ENCODE results near the gene CTIF. TPM values are rescaled to one million over a fixed set of nuclear protein-coding genes. Genes with fewer than 3 reads are reported as not detected.

CTIF gene
- total and polyA plus RNA-seq, 12 donors = 44.5 to 74.1 (median 58.9) TPM

- Histone ChIP-seq H3K9me3 (no peaks in the 10 kb centered on the region), H3K4me3 (no peak overlapping the region), H3K4me1 (peaks cover 32 to 86% (median 67%) of the 10 kb centered on the region in 9 donors), H3K36me3 (no peaks in the 10 kb centered on the region), H3K27me3 (no peaks in the 10 kb centered on the region), H3K27ac (peak overlapping the region; percentile 26 to 92 (median 72))
- DNase-seq = peak; percentile 52 to 74
- ATAC-seq = peak; percentile 41 to 75 (median 70)
- intact Hi-C loops (cut with DNase I) = loop anchor here in 6 of 10 donors (5.0 to 10.0 kb wide), 5 partner anchors 54 to 134 kb away; no protein-coding TSS in a partner anchor
- WGBS, 2 donors = 58 to 80% methylated on average over 13 of the region's 13 CpGs
- TF ChIP-seq CTCF (IDR thresholded peaks at IDR 0.05) = no peak
Observed at GRCh38 chr18:48848641-48849143, 309.9 kb downstream of the CTIF start.

- Histone ChIP-seq H3K27ac (peak overlapping the region; percentile 49 to 92 (median 87)), H3K4me3 (peak overlapping the region in 3 of 10 donors; percentile 3 to 23 (median 3)), H3K36me3 (peaks cover 0 to 7% (median 0%) of the 10 kb centered on the region in 9 donors), H3K4me1 (peaks cover 29 to 69% (median 59%) of the 10 kb centered on the region in 9 donors), H3K9me3 (no peaks in the 10 kb centered on the region), H3K27me3 (no peaks in the 10 kb centered on the region)
- WGBS, 2 donors = 36 to 37% methylated on average over 17 of the region's 17 CpGs
- intact Hi-C loops (cut with DNase I) = loop anchor here in 2 of 10 donors (5.0 kb wide), 2 partner anchors 64 to 71 kb away; no protein-coding TSS in a partner anchor
- no peak for TF ChIP-seq CTCF (IDR thresholded peaks at IDR 0.05)
- peak; percentile 44 to 75 (median 70) for ATAC-seq
- DNase-seq = peak; percentile 39 to 80
Observed at GRCh38 chr18:48850822-48851598, 312.2 kb downstream of the CTIF start.

- Histone ChIP-seq H3K4me3 (peak overlapping the region in 2 of 10 donors; percentile 3 to 23), H3K27me3 (no peaks in the 10 kb centered on the region), H3K27ac (peak overlapping the region; percentile 49 to 92 (median 87)), H3K9me3 (no peaks in the 10 kb centered on the region), H3K4me1 (peaks cover 29 to 69% (median 65%) of the 10 kb centered on the region in 9 donors), H3K36me3 (peaks cover 0 to 7% (median 0%) of the 10 kb centered on the region in 9 donors)
- peak; percentile 69 to 73 for DNase-seq
- intact Hi-C loops (cut with DNase I) = loop anchor here in 2 of 10 donors (5.0 kb wide), 2 partner anchors 64 to 71 kb away; no protein-coding TSS in a partner anchor
- no peak for TF ChIP-seq CTCF (IDR thresholded peaks at IDR 0.05)
- 40 to 55% methylated on average over 7 of the region's 7 CpGs for WGBS, 2 donors
- ATAC-seq = peak; percentile 56 to 86 (median 74)
Observed at GRCh38 chr18:48851599-48851960, 312.7 kb downstream of the CTIF start.

- peaks cover 29 to 69% (median 66%) of the 10 kb centered on the region in 9 donors for H3K4me1 ChIP-seq
- H3K4me3 ChIP-seq = no peak overlapping the region
- DNase-seq = no peak
- TF ChIP-seq CTCF (IDR thresholded peaks at IDR 0.05) = no peak
- peaks cover 0 to 12% (median 0%) of the 10 kb centered on the region in 9 donors for H3K36me3 ChIP-seq
- H3K27me3 ChIP-seq = no peaks in the 10 kb centered on the region
- no peaks in the 10 kb centered on the region for H3K9me3 ChIP-seq
- no peak for ATAC-seq
- 86 to 96% methylated on average over 6 of the region's 6 CpGs for WGBS, 2 donors
- peak overlapping the region in 8 of 10 donors; percentile 75 to 92 (median 88) for H3K27ac ChIP-seq
- intact Hi-C loops (cut with DNase I) = loop anchor here in 2 of 10 donors (5.0 kb wide), 2 partner anchors 65 to 70 kb away; no protein-coding TSS in a partner anchor
Observed at GRCh38 chr18:48852292-48852691, 313.5 kb downstream of the CTIF start.

Data from heart right ventricle (tissue), 16 donors.